Stimulated activated CD8-positive, alpha-beta memory T cell treated with anti-CD3 and anti-CD28 coated beads, Interleukin-4, amount 100 ng/mL, for 1 hour (primary cell): ENCODE measurements around the gene PPFIA3.
A peak's percentile ranks its signal among the peaks of the same experiment; 100 is the strongest.
"Not testable (repeated sequence)": the region's sequence is repeated elsewhere in the genome, so short reads cannot be mapped to it uniquely, and the experiment has no call there.

Experiments used
- DNase-seq, 2 donors: peaks; one replicate each; pipeline ENCODE4 v3.0.0-alpha.2; 2020; ENCODE audit warnings: low read depth in 2 of 2, low spot score in 1 of 2

The PPFIA3 gene

DNA sequence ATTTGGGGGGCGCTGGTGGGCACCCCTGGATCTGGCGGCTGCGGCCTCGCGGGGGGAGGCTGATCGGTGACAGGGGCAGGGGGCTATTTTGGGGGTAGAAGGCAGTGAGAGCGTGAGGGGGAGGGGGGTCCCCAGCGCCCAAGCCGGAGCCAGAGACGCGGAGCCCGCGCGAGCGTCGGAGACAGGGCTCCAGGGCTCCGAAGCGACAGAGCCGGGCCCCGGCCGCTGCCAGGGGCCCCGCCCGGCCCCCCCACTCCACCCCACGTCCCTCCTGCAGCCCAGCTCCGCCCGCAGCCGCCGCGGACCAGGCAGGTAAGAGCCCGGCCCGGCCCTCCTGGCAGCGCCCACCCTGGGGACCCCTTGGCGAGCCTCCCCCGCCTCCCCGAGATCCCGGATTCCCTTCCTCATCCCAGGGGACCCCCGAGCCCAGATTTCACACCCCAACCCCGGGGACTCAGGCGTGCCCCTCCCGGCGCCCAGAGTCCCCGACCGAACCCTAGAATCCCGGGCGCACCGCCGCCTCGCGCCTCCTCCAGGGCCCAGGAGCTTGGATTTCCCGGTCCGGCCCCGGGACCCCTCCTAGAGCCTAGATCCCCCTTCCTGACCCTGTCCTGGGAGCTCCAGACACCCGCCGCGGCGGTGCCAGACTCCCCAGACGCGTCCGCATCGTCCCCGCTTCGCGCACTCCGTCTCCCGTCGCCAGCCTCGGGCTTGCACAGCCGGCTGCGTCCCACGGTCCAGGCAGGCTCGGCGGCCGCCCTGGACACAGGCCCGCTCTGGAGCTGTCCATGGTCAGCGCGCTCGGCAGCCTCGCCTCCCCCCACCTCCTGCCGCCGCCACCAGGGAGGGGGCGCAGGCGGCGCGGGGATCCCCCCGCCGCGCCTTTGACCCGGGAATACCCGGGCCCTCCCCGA, at the start of gene PPFIA3:
TSS of gene PPFIA3 (plus strand) at position 134 of the 914 bp plus-strand sequence. CDS start 8,330 bp downstream, outside the sequence.
- no peak for DNase-seq

DNA sequence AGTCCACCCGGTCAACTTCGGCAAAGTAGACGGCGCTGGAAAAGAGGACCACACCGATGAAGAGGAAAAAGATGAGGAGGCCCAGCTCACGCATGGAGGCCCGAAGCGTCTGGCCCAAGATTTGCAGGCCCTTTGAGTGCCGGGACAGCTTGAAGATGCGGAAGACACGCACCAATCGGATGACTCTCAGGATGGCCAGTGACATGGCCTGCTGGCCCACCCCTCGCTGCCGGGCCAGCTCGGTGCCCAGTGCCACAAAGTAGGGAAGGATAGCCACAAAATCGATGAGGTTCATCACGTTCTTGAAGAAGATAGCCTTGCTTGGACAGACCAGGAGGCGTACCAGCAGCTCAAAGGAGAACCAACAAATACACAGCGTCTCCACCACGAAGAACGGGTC, 48.9 kb upstream of the PPFIA3 start:
- DNase-seq: no peak

DNA sequence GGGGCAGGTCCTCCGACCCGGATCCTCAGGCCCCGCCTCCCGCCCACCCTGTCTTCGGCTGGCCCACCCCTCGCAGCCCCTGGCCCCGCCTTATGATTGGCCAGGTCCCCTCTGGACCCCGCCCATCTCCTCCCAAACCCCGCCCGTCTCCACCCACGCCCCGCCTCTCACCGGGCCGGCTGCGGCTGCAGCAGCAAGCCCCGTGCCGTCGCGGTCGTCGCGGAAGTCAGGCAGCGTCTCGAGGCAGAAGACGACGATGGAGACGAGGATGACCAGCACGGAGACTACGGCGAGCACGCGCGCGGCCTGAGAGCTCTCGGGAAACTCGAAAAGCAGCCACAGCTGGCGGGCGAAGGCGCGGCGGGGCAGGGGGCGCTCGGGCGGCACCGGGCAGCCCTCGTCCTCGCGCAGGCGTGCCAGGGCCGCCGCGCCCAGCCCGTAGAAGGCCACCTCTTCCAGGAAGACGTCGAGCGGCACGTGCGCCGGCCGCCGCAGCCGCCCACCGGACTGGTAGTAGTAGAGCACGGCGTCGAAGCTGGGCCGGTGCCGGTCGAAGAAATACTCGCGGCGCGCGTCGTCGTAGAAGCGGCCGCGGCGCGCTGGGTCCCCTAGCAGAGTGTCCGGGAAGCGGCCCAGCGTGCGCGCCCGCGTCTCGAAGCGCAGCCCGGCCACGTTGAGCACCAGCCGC, 47.3 kb upstream of the PPFIA3 start:
- no peak for DNase-seq

DNA sequence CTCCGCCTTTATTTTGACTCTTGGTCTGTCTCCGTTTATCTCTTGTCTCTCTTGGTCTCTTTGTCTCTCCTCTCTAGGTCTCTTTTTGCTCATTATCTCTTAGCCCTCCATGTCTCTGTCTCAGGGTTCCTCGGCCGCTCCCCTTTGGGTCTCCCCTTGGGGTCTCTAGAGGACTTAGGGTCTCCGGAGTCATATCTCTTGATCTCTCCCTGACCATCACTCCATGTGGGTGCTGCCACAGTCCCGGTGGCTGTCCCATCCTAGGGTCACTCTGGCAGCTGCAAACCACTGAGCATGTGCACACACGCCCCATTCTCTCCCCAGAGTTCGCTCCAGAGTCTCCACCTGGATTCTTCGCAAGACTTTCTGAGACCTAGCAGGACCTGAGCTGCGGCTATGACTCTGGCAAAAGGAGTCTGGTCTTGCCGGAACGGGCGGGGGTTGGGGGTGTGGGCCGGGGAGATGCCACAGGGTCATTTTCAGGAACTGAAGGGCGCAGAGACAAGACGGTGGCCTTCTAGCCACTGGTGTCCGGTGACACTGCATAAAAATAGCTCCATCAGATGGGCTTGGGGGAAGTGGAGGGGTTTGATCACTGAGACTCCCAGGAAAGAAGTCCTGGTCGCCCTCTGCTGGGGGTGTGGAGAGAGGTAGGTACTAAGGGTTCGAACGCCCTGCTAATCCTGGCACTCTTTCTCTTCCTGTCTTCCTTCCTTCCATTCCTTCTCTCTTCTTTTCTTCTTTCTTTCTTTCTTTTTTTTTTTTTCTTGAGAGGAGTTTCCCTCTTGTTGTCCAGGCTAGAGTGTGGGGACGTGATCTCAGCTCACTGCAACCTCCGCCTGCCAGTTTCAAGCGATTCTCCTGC, 45.6 kb upstream of the PPFIA3 start:
- DNase-seq: no peak

DNA sequence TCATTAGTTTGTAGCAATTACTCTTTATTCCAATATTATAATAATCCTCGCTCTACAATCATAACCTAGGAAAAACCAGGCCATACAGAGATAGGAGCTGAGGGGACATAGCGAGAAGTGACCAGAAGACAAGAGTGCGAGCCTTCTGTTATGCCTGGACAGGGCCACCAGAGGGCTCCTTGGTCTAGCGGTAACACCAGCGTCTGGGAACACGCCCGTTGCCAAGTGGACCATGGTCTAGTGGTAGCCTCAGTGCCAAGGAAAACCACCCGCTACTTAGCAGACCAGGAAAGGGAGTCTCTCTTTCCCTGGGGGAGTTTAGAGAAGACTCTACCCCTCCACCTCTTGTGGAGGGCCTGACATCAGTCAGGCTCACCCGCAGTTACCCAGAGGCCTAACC, 44.5 kb upstream of the PPFIA3 start:
- DNase-seq: not testable (repeated sequence)

DNA sequence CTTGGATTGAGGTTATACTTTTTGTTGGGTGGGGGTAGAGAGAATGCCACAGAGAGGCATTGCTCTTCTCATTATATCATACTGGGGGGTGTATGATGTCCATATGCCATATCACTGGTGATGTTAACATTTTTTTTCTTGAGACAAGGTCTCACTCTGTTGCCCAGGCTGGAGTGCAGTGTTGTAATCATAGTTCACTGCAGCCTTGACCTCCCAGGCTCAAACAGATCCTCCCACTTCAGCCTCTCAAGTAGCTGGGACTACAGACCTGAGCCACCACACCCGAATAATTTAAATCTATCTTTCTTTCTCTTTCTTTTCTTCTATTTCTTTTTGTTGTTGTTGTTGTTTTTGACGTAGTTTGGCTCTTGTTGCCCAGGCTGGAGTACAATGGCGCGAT, 39.0 kb upstream of the PPFIA3 start:
- no peak for DNase-seq

- DNase-seq: no peak
Observed at GRCh38 chr19:49081273-49081672, 38.1 kb upstream of the PPFIA3 start.

GRCh38 chr19:49084206-49085019, 34.9 kb upstream of the PPFIA3 start:
- DNase-seq: no peak

DNA sequence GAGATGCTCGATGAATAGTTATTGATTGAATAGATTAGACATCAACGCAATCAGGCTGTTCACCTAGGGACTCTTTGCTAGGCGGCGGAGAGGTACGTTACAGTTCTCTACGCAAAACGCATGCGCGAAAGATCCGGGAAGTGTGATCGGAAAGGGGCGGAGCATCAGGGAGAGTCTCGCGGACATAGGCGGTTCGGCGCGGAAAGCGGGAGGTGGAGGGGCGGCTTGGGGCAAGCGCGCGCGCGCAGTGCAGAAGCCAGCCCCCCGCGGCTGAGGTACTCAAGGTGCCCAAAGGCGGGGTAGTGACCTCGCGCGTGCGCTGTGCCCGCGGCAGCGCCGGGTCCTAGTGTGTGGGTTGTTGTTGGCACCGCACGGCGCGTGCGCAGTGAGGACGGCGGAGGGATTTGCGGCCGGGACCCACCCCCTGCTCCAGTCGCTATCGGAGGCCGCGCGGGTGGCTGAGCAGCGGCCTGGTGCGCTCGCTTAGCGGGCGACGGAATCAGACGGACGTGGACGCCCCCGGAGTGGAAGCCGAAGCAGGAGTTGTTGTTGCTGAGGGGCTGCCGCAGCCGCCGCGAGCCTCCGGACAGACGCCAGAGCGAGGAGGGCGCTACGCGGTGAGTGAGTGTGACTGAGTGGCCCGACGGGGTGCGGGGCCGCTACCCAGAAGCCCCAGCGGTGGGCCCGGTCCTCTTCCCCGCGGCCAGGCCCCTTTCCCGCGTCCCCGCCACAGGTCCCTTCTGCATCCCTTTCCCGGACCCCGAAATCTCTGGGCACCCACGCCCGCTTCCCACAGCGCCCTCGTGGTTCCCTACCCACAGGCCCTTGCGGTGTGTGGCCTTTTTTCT, 34.1 kb upstream of the PPFIA3 start, which contains the start of gene SNRNP70:
TSS of gene SNRNP70 (plus strand) at position 432 of the 848 bp plus-strand sequence. CDS start 964 bp downstream, outside the sequence.
- peak; percentile 93 to 98 for DNase-seq

DNA sequence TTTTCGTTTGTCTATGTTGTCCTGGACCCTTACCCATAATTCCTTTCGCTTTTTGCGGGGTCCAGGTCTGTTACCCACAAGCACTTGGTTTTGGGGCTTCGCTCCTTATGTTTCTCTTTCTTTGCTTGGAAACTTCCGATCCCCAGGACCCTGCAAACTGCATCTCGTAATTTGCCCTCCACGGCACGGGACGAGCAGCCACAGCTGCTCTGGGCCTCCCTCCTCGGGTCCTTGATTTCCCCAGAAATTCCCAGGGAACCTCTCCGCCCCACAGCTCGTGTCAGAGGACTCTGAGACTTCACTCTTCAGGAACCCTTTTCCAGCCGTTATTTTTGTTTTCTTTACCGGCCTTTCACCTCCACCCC, 33.5 kb upstream of the PPFIA3 start:
- no peak for DNase-seq

- no peak for DNase-seq
Observed at GRCh38 chr19:49086296-49086695, 33.0 kb upstream of the PPFIA3 start.

- DNase-seq: no peak
Observed at GRCh38 chr19:49091391-49092038, 27.8 kb upstream of the PPFIA3 start.

- no peak for DNase-seq
Observed at GRCh38 chr19:49092686-49093085, 26.7 kb upstream of the PPFIA3 start.

DNA sequence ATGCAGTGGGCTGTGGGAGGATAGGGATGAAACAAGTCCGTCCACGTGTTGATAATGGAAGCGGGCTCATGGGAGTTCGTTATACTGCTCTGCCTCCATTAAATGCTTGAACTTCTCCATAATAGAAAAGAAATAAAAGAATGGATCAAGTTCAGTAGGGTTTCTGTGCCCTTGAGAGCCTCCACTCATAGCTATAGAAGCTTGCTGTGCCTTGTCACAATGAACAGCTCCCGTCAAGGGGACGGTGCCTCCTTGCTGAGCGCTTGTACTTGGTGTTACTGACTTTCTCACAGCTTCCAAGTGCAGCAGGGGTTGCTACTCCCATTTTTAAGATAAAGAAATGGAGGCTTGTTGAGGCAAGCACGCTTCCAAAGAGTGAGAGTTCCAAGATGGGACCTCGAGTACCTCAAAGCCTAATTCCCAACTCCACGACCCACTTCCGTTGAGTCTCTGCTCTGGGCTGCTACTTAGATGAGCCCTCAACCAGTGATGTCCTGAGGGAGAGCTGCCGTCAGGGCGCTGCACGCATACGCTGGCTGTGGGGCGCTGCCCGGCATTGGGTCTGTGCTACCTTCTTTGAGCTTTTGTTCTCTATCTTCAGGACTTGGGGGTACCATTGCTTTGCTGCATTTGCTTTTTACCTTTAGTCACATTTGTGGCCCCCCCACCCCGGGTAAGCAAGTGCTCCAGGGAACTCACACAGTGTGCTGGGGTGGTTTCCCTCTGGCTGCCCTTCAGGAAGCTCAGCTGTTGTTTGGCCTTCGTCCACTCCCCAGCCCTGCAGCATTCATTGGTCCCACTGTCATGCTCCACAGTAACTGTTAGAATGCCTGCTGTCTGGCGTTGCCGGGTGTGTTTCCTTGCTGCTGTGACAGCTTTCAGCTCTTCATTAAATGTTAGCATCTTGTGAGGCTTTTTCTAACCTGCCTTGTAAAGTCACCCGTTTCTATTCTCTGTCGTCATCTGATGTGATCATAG, 24.6 kb upstream of the PPFIA3 start:
- DNase-seq: no peak

- peak; percentile 49 to 59 for DNase-seq
Observed at GRCh38 chr19:49097453-49098288, 21.7 kb upstream of the PPFIA3 start.

DNA sequence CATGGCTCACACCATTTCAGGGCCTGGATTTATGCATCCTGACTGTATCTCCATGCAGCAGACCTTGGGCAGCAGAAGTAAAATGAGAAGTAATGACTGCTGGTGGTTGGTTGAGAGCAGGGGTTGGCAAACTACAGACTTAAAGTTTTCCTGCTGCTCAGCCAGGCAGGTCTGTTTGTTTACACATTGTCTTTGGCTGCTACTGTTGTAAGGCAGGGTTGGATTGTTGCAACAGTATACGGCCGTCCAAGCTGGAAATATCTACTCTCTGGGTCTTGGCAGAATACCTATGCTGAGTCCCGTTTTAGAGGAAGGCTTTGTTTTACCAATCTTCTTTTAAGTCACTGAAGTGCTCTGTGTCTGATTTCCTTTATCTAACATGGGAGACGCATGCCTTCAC, 20.5 kb upstream of the PPFIA3 start:
- no peak for DNase-seq

DNA sequence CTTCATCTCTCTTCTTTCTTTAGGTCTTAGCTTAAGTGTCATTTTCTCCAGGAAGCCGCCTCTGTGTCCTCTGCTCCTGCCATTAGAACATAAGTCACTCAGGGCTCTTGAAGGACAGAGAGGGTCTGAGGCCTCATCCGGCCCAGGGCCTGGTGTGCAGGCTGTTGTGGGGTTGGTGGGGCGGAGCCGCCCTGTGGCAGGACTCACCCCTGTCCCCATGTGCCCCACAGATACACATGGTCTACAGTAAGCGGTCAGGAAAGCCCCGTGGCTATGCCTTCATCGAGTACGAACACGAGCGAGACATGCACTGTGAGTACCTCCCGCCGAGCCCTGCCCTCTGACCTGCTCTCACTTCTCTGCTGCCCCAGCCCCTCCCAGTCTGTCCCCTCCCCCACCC, 18.2 kb upstream of the PPFIA3 start:
- DNase-seq: no peak
